Measurements from ENCODE around the gene CDK17. TPM values are rescaled to one million over a fixed set of nuclear protein-coding genes. Genes with fewer than 3 reads are reported as not detected.
A peak's percentile ranks its signal among the peaks of the same experiment; 100 is the strongest.

The CDK17 gene
- total and polyA plus RNA-seq, 2 experiments from 2014 or later: 29.3 to 62.7 TPM

DNA sequence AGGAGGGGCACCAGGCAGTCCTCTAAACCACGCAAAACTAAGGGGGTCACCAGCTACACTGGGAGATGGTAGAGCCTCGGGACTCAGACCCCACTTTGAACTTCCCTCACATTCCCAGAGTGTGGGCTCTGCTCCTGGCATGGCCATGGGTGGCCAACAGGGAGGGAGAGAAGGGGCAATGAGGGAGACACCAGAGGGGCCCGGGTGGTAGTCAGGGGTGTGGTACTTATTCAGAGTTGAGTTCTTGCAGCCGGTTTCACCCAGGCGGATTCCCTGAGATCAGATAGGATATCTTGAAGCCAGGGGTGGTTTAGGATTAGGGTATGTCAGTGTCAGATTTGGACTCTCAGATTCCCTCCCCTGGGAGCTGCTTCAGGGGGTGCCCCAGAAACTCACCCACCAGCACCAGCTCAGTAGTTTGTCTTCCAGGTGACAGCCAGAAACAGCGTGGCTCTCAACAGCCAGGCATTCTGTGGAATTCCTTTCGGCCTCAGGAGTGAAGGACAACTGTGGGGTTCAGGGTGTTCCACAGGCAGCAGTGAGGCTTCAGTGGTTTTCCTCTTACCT, 150.0 kb downstream of the CDK17 start:
- Histone ChIP-seq H3K9me2 (ENCODE audit: insufficient read depth) (no peaks in the 10 kb centered on the region), H4K20me1 (ENCODE audit: insufficient read depth) (no peaks in the 10 kb centered on the region), H3F3A (ENCODE audit: insufficient read depth) (peaks cover 70% of the 10 kb centered on the region), H3K4me3 (no peak overlapping the region), H3K79me2 (ENCODE audit: insufficient read depth) (peaks cover 100% of the 10 kb centered on the region), H3K27ac (peak overlapping the region; percentile 61; the same call in 1 of the 2 replicates), H3K4me1 (ENCODE audit: insufficient read depth) (peaks cover 12% of the 10 kb centered on the region), H3K9ac (no peak overlapping the region), H3K4me2 (ENCODE audit: unreplicated experiment) (no peak overlapping the region), H2AFZ (no peak overlapping the region), H3K36me3 (ENCODE audit: low read depth) (peaks cover 24% of the 10 kb centered on the region; the same call in 1 of the 2 replicates), H3K27me3 (replicated peaks; ENCODE audit: insufficient read depth) (no peaks in the 10 kb centered on the region), H3K9me3 (ENCODE audit: low read depth) (no peaks in the 10 kb centered on the region)
- DNase-seq: no peak
- TF ChIP-seq EZH2phosphoT487 (IDR thresholded peaks at IDR 0.05; ENCODE audit: insufficient read depth, low read depth) (no peak), EZH2 (IDR thresholded peaks at IDR 0.05; ENCODE audit: insufficient read depth, poor library complexity, severe bottlenecking) (no peak)
- 80 to 86% methylated on average over 7 of the region's 7 CpGs for WGBS, 2 experiments (ENCODE audit: low coverage in 1 of 2, low lambda C conversion rate in 2 of 2, missing lambda C conversion rate in 2 of 2)
- in situ Hi-C loops (cut with MboI): no loop called here

DNA sequence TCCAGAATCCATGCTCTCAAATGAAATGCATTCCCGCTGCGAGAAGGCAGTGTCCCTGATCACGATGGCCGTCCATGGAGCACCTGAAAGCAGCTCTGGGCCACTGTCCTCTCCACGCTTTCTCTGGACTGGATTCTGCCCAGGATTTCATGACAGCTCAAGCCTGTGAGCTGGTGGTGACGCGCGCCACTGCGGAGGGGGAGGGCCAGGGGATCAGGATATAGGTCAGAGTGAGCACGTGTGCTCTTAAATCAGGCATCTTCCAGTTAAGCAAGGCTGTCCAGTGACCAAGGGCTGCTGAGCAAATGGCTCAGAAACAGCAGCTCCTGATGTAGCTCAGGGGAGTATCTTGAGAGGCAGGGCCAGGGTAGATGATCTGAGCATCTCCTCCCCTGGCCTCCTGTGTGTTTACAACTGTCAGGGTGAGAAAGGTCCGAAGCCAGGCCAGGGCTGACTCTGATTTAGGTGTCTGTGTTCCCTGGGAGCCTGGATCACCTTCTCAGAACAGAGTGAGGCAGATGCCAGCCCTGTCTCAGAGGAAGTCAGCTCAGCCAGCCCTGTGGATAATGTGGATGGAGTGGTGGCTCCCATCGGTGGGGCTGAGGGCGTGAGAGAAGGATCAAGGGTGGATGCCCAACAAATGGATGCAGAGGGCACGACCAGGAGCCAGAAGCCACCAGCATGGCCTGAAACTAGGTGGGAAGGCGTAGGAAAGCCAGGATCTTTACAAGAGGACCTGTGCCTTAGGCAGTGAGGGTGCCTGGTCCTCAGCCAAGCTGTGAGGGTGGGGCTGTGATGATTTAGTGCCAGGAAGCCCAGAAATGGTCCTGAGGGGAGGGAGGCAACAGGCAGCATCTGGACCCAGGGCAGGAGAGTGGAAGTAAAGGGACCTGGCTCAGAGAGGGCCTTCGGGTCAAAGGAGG, 150.8 kb downstream of the CDK17 start:
- Histone ChIP-seq H3K27ac (peak overlapping the region; percentile 61), H3K4me2 (ENCODE audit: unreplicated experiment) (no peak overlapping the region), H3K4me1 (ENCODE audit: insufficient read depth) (peaks cover 5% of the 10 kb centered on the region; the same call in 1 of the 2 replicates), H3F3A (ENCODE audit: insufficient read depth) (peaks cover 67% of the 10 kb centered on the region), H3K9ac (peak overlapping the region; percentile 45), H3K4me3 (no peak overlapping the region), H2AFZ (no peak overlapping the region), H3K36me3 (ENCODE audit: low read depth) (peaks cover 24% of the 10 kb centered on the region; the same call in 1 of the 2 replicates), H3K79me2 (ENCODE audit: insufficient read depth) (peaks cover 100% of the 10 kb centered on the region), H4K20me1 (ENCODE audit: insufficient read depth) (no peaks in the 10 kb centered on the region), H3K9me2 (ENCODE audit: insufficient read depth) (no peaks in the 10 kb centered on the region), H3K9me3 (ENCODE audit: low read depth) (no peaks in the 10 kb centered on the region), H3K27me3 (replicated peaks; ENCODE audit: insufficient read depth) (no peaks in the 10 kb centered on the region)
- TF ChIP-seq EZH2 (IDR thresholded peaks at IDR 0.05; ENCODE audit: insufficient read depth, poor library complexity, severe bottlenecking) (no peak), EZH2phosphoT487 (IDR thresholded peaks at IDR 0.05; ENCODE audit: insufficient read depth, low read depth) (no peak)
- in situ Hi-C loops (cut with MboI): no loop called here
- peak; percentile 53 for DNase-seq
- 90 to 92% methylated on average over 16 of the region's 16 CpGs for WGBS, 2 experiments (ENCODE audit: low coverage in 1 of 2, low lambda C conversion rate in 2 of 2, missing lambda C conversion rate in 2 of 2)

DNA sequence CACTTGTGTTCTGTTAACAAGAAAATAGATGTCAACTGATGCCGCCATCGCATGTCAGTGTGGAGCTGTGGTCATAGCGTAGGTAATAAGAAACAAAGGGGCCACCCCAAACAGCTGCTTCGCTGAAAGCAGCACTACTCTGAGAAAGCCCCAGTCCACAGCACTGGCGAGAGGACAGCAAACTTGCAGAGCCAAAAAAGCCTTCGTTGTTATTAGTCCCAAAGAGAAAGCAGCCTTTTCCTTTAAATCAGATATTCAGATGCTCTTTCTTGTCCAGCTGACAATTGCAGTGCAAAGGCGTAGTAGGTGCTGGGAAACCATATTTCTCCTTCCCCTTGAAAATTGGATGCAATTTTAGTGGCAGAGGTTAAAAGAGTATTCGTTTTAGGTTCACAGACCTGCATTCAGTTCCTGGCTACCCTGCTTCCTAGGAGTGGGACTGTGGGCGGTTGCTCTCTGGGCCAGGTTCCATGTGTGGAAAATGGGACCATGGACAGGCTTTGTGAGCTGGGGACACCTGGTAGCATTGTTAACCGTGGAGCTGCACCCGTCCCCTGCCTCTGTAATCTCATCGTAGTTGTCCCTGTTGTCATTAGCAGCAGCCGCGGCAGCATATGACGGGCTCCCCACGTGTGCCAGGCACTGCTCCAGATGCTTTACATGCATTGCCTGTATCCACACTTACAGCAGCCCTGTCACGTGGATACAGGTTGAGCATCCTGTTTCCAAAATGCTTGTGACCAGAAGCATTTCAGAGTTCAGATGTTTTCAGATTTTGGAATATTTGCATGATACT, 151.9 kb downstream of the CDK17 start:
- in situ Hi-C loops (cut with MboI): no loop called here
- no peaks in the 10 kb centered on the region for H3K9me2 ChIP-seq (ENCODE audit: insufficient read depth)
- H3K4me2 ChIP-seq (ENCODE audit: unreplicated experiment): no peak overlapping the region
- no peaks in the 10 kb centered on the region for H4K20me1 ChIP-seq (ENCODE audit: insufficient read depth)
- 70% methylated on average over 17 of the region's 17 CpGs for WGBS, 2 experiments (ENCODE audit: low coverage in 1 of 2, low lambda C conversion rate in 2 of 2, missing lambda C conversion rate in 2 of 2)
- no peak for DNase-seq
- H3F3A ChIP-seq (ENCODE audit: insufficient read depth): peaks cover 61% of the 10 kb centered on the region
- no peaks in the 10 kb centered on the region for H3K9me3 ChIP-seq (ENCODE audit: low read depth)
- H3K79me2 ChIP-seq (ENCODE audit: insufficient read depth): peaks cover 100% of the 10 kb centered on the region
- H3K36me3 ChIP-seq (ENCODE audit: low read depth): peaks cover 28% of the 10 kb centered on the region; the same call in 1 of the 2 replicates
- H3K9ac ChIP-seq: no peak overlapping the region
- TF ChIP-seq EZH2phosphoT487 (IDR thresholded peaks at IDR 0.05; ENCODE audit: insufficient read depth, low read depth): no peak
- no peak for TF ChIP-seq EZH2 (IDR thresholded peaks at IDR 0.05; ENCODE audit: insufficient read depth, poor library complexity, severe bottlenecking)
- H3K27ac ChIP-seq: peak overlapping the region; percentile 23; the same call in 1 of the 2 replicates
- H3K4me3 ChIP-seq: no peak overlapping the region
- H3K4me1 ChIP-seq (ENCODE audit: insufficient read depth): peaks cover 5% of the 10 kb centered on the region; the same call in 1 of the 2 replicates
- no peak overlapping the region for H2AFZ ChIP-seq
- H3K27me3 ChIP-seq (replicated peaks; ENCODE audit: insufficient read depth): no peaks in the 10 kb centered on the region

DNA sequence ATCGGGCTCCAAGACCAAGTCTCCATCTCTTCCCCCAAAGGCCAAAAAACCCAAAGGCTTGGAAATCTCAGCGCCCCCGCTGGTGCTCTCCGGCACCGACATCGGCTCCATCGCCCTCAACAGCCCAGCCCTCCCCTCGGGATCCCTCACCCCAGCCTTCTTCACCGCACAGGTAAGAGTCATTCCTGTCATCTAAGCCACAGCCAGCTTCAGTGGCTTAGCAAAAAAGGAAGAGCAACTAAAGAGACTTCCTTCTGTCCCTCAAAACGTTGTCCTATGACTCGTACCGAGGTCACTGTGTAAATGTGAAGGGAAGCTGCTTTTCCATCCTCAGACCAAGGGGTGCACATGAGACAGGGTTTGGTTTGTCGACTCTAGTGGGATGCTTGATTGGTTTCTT, 152.7 kb downstream of the CDK17 start:
- H3K9ac ChIP-seq: no peak overlapping the region
- no peak overlapping the region for H3K4me2 ChIP-seq (ENCODE audit: unreplicated experiment)
- no peaks in the 10 kb centered on the region for H3K9me2 ChIP-seq (ENCODE audit: insufficient read depth)
- no peaks in the 10 kb centered on the region for H3K27me3 ChIP-seq (replicated peaks; ENCODE audit: insufficient read depth)
- peaks cover 100% of the 10 kb centered on the region for H3K79me2 ChIP-seq (ENCODE audit: insufficient read depth)
- peaks cover 62% of the 10 kb centered on the region for H3F3A ChIP-seq (ENCODE audit: insufficient read depth)
- peak; percentile 71 for DNase-seq
- H3K27ac ChIP-seq: no peak overlapping the region
- H2AFZ ChIP-seq: no peak overlapping the region
- peaks cover 5% of the 10 kb centered on the region; the same call in 1 of the 2 replicates for H3K4me1 ChIP-seq (ENCODE audit: insufficient read depth)
- no peak overlapping the region for H3K4me3 ChIP-seq
- peaks cover 28% of the 10 kb centered on the region; the same call in 1 of the 2 replicates for H3K36me3 ChIP-seq (ENCODE audit: low read depth)
- in situ Hi-C loops (cut with MboI): no loop called here
- 86 to 91% methylated on average over 10 to 13 of the region's 13 CpGs for WGBS, 2 experiments (ENCODE audit: low coverage in 1 of 2, low lambda C conversion rate in 2 of 2, missing lambda C conversion rate in 2 of 2)
- H4K20me1 ChIP-seq (ENCODE audit: insufficient read depth): no peaks in the 10 kb centered on the region
- no peaks in the 10 kb centered on the region for H3K9me3 ChIP-seq (ENCODE audit: low read depth)
- TF ChIP-seq EZH2phosphoT487 (IDR thresholded peaks at IDR 0.05; ENCODE audit: insufficient read depth, low read depth) (no peak), EZH2 (IDR thresholded peaks at IDR 0.05; ENCODE audit: insufficient read depth, poor library complexity, severe bottlenecking) (no peak)
